Upper lobe of left lung (tissue), 6 donors: ENCODE data around the gene BTBD7. TPM values are rescaled to one million over a fixed set of nuclear protein-coding genes. Genes with fewer than 3 reads are reported as not detected.

ENCODE experiments used
- ATAC-seq, 2 donors: fragments of 200-7000 bp; cut with Tn5 transposase; one replicate each; pipeline ENCODE4 v1.9.1; 2022; ENCODE audit warnings: mild to moderate bottlenecking in 2 of 2, moderate library complexity in 2 of 2; ENCODE audit not compliant: low FRiP score in 2 of 2
- DNase-seq, 2 donors: peaks; one replicate each; pipeline ENCODE4 v3.0.0-alpha.2; 2019 to 2020
- H3K27ac ChIP-seq, 4 donors: fragments of 200-600 bp; sonication (generic); one replicate each; pipeline ENCODE4 v1.5.1; 2016 to 2019
- H3K27me3 ChIP-seq, 4 donors: fragments of 200-600 bp; sonication (generic); one replicate each; pipeline ENCODE4 v1.5.1; 2017 to 2019
- H3K36me3 ChIP-seq, 4 donors: fragments of 200-600 bp; sonication (generic); one replicate each; pipeline ENCODE4 v1.5.1; 2016 to 2019
- H3K4me1 ChIP-seq, 4 donors: fragments of 200-600 bp; sonication (generic); one replicate each; pipeline ENCODE4 v1.5.1; 2018 to 2019
- H3K4me3 ChIP-seq, 4 donors: fragments of 200-600 bp; sonication (generic); one replicate each; pipeline ENCODE4 v1.5.1; 2017 to 2019; ENCODE audit warnings: mild to moderate bottlenecking in 2 of 4, moderate library complexity in 1 of 4
- H3K9me3 ChIP-seq, 4 donors: fragments of 200-600 bp; sonication (generic); one replicate each; pipeline ENCODE4 v1.5.1; 2018 to 2019
- CTCF ChIP-seq, 6 experiments: fragments of 450-650 bp in 4 of 6; fragments of 200-600 bp in 2 of 6; sonication (generic) in 2 of 6; IDR thresholded peaks; one replicate each; pipeline ENCODE4 v1.5.1; 2016 to 2019; ENCODE audit warnings: antibody characterized with exemption in 6 of 6
- EP300 ChIP-seq, 4 donors: sonication (generic); formaldehyde crosslinking; IDR thresholded peaks; one replicate each; pipeline ENCODE4 v1.5.1; 2017; ENCODE audit warnings: antibody characterized with exemption in 4 of 4, control low read depth in 2 of 4
- POLR2A ChIP-seq, 4 donors: fragments of 450-650 bp; IDR thresholded peaks; one replicate each; pipeline ENCODE4 v1.5.1; 2016 to 2017; ENCODE audit warnings: antibody characterized with exemption in 4 of 4, mild to moderate bottlenecking in 2 of 4
- POLR2AphosphoS5 ChIP-seq, 2 donors: sonication (generic); formaldehyde crosslinking; IDR thresholded peaks; one replicate each; pipeline ENCODE4 v1.5.1; 2017; ENCODE audit warnings: antibody characterized with exemption in 2 of 2
- WGBS, 2 donors: methylation state at CpG; one replicate each; pipeline ENCODE4 v1.1.5; 2017 to 2018; 5-methylcytosine and 5-hydroxymethylcytosine counted together
- total RNA-seq, 6 donors: library from RNA; depleted of rRNA in 4 of 6; stranded (reverse); fragments of >200 nt in 4 of 6; gene quantifications; one replicate each; pipeline versions ENCODE4 v1.1.0 to v1.2.1, GENCODE V29; 2016 to 2021
- donor health status: DM: no; HTN: no; CAD: no; lungs with moderate emphysema.
- donor health status: DM: no; HTN: yes; CAD: no; lungs with severe emphysema.

The BTBD7 gene
- total RNA-seq, 6 donors from 2014 or later: 15.1 to 46.1 (median 36.9) TPM

DNA sequence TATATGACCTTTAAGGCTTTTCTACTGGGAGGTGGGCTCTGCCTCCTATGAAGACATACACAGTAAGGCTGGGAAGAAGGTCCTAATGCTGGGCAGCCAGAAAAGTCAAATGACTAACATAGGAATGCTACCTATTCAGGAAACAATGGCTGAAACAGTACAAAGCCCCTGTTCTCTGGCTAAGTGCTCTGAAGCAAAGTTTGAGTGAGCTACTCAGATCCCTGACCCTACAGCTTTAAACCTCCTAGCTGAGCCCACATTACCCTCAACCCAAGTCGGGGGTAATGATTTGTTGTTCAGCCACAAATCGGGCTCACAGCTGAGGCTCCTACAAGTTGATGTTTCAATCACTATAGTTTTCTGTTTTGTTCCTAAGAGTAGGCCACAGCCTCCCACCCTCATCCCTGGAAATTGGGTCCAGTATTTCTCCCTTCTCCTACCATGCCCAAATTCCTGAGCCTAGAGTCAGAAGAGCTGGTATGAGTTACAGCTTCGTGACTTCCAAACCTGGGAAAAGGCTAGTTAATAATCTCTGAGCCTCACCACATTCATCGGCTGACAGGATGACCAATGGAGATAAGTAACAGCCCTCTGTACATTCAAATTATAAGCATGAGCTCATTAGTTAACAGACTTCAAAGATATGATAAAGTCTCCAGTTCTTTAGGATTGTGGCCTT is 46.5 kb downstream of the BTBD7 start:
- no peak overlapping the region for H3K27ac ChIP-seq
- WGBS, 2 donors: 90 to 97% methylated on average over 4 of the region's 4 CpGs
- H3K4me1 ChIP-seq: peaks cover 0 to 16% (median 4%) of the 10 kb centered on the region in 4 donors
- no peak for TF ChIP-seq POLR2AphosphoS5 (IDR thresholded peaks at IDR 0.05)
- no peak for TF ChIP-seq EP300 (IDR thresholded peaks at IDR 0.05)
- no peak for TF ChIP-seq CTCF (IDR thresholded peaks at IDR 0.05)
- no peak for TF ChIP-seq POLR2A (IDR thresholded peaks at IDR 0.05)
- no peaks in the 10 kb centered on the region for H3K27me3 ChIP-seq
- DNase-seq: no peak
- no peak overlapping the region for H3K4me3 ChIP-seq
- H3K36me3 ChIP-seq: peaks cover 0 to 14% (median 2%) of the 10 kb centered on the region in 4 donors
- ATAC-seq: no peak
- no peaks in the 10 kb centered on the region for H3K9me3 ChIP-seq

DNA sequence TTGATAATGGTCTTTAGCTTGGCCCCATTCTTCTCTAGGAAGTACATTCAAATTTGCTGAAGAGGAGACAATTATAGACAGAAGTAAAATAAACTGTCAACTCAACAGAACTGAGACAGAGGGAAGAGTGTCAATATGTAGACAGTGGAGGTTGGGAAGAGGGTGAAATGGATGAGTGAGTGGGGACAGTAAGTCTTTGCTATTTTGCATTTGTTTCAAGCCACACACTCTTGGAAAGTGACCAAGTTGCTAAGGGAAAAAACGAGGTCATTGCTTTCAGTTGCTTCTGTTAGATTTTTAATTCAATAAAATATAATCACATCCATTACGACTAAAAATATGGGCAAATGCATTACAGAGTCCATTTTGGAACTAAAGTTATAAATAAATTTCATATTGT is 47.8 kb downstream of the BTBD7 start:
- no peaks in the 10 kb centered on the region for H3K27me3 ChIP-seq
- peaks cover 0 to 16% (median 4%) of the 10 kb centered on the region in 4 donors for H3K4me1 ChIP-seq
- TF ChIP-seq CTCF (IDR thresholded peaks at IDR 0.05) (no peak), POLR2A (IDR thresholded peaks at IDR 0.05) (no peak), POLR2AphosphoS5 (IDR thresholded peaks at IDR 0.05) (no peak), EP300 (IDR thresholded peaks at IDR 0.05) (no peak)
- H3K36me3 ChIP-seq: peaks cover 0 to 14% (median 2%) of the 10 kb centered on the region in 4 donors
- H3K27ac ChIP-seq: no peak overlapping the region
- 68 to 74% methylated on average over 2 of the region's 2 CpGs for WGBS, 2 donors
- DNase-seq: no peak
- no peak overlapping the region for H3K4me3 ChIP-seq
- no peaks in the 10 kb centered on the region for H3K9me3 ChIP-seq
- ATAC-seq: no peak

DNA sequence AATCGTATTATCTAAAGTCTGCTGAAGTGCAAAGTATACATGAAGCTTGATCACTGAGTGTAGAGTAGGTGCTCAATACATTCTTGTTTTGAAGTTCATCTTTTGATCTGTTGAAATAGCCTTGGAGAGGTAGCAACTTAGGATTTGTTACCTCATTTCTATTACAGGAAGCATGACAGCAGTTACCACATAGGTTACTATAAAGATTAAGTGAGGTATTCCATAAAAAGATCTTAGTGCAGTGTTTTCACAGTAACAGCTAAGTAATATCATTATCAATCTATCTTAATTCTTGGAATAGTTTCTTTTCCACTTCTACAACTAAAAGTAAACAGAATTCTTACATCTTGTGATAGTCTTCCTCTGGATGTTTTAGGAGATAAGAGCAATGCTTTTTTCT is 50.9 kb downstream of the BTBD7 start:
- no peak for DNase-seq

GRCh38 chr14:93280743-93281142 is 52.1 kb downstream of the BTBD7 start:
- ATAC-seq (no peak), DNase-seq (no peak)
- H3K27me3 ChIP-seq: no peaks in the 10 kb centered on the region
- H3K4me3 ChIP-seq: no peak overlapping the region
- WGBS, 2 donors: 89 to 92% methylated on average over 5 of the region's 5 CpGs
- H3K27ac ChIP-seq: no peak overlapping the region
- H3K9me3 ChIP-seq: no peaks in the 10 kb centered on the region
- peaks cover 0 to 10% (median 0%) of the 10 kb centered on the region in 4 donors for H3K4me1 ChIP-seq
- H3K36me3 ChIP-seq: peaks cover 0 to 7% (median 0%) of the 10 kb centered on the region in 4 donors
- TF ChIP-seq EP300 (IDR thresholded peaks at IDR 0.05): no peak
- no peak for TF ChIP-seq POLR2A (IDR thresholded peaks at IDR 0.05)
- no peak for TF ChIP-seq POLR2AphosphoS5 (IDR thresholded peaks at IDR 0.05)
- no peak for TF ChIP-seq CTCF (IDR thresholded peaks at IDR 0.05)

More for the DNA sequence above, 50.9 kb downstream of the BTBD7 start:
- no peak for TF ChIP-seq POLR2AphosphoS5 (IDR thresholded peaks at IDR 0.05)
- TF ChIP-seq CTCF (IDR thresholded peaks at IDR 0.05): no peak
- TF ChIP-seq EP300 (IDR thresholded peaks at IDR 0.05): no peak
- TF ChIP-seq POLR2A (IDR thresholded peaks at IDR 0.05): no peak
- Histone ChIP-seq H3K4me1 (peaks cover 0 to 16% (median 0%) of the 10 kb centered on the region in 4 donors), H3K27me3 (no peaks in the 10 kb centered on the region), H3K27ac (no peak overlapping the region), H3K9me3 (no peaks in the 10 kb centered on the region), H3K4me3 (no peak overlapping the region), H3K36me3 (peaks cover 0 to 7% (median 0%) of the 10 kb centered on the region in 4 donors)
- ATAC-seq: no peak
- WGBS, 2 donors: 64 to 70% methylated on average over 1 of the region's 1 CpG
